Nucleus accumbens (tissue), 56 donors: Measurements from ENCODE around the gene RITA1.

Experiments used
- DNase-seq, 56 donors: peaks; one replicate each; lab custom pipeline; 2025; lab: John Stamatoyannopoulos, UW

The RITA1 gene

DNA sequence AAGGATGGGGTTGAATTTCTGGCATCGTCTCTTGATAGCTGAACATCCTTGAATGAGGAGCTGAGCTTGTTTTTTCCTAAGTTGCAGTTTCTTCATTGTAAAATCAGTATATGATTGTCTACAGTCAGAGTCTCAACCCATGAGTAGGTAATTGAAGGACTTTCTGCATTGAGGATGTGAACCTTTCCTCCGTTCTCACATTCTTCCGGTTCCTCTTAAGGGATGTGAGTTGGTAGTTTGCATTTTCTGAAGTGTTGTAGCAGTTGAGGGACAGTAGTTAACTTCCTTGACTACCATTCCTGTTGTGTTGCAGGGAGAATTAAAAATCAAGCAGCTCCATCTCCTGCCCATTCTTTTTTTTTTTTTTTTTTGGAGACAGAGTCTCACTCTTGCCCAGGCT is 54.9 kb downstream of the RITA1 start:
- no peak for DNase-seq

DNA sequence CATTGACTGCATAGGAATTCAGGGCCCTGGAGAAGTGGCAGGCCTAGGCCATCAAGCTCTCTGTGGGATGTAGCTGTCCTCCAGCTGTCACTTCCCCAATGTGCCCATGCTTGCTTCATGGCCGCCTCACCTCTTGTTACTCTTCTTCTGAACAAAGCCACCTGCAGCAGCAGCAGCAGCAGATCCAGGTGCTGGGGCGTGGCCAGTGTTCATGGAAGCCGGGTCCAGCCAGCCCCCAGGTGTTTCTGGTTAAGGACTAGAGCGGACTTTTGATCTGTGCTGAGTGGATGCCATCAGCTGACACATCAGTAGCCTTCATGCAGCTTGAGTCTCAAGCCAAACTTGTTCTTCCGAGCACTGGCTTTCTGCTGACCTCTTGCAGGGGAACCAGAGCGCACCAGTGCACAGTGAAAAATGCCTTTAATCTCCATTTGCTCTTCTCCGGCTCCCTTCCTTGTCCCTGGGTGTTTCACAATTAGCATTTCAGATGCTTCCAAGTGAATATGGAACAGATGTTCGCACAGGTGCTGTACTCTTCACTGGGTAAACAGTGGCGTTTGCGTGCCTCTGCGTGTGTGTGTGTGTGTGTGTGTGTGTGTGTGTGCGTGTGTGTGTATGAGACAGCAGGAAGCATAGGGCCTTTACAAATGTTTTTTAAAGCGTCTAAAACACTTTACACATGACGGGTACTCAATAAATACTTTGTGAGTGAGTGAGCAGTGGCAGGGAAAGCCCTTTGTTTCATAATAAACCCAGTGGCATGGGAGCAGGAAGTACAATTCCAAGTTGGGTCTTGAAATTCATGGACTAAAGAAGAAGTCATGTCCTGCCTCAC is 55.9 kb downstream of the RITA1 start:
- no peak for DNase-seq
